HL-60 (cell line): ENCODE data around the gene SLC5A9.
A peak's percentile ranks its signal among the peaks of the same experiment; 100 is the strongest.

Experiments
- DNase-seq, 2 experiments: peaks; one replicate each; pipeline ENCODE4 v3.0.0-alpha.2; 2010 to 2020; ENCODE audit warnings: low read depth in 1 of 2, low spot score in 1 of 2
- H3K27ac ChIP-seq: fragments of 250-450 bp; sonication (Bioruptor Pico); replicated peaks from 2 replicates; pipeline ENCODE4 v1.5.1; 2020; ENCODE audit warnings: mild to moderate bottlenecking, moderate library complexity
- H3K27me3 ChIP-seq: fragments of 250-450 bp; sonication (Bioruptor Pico); 2 replicates; pipeline ENCODE4 v1.5.1; 2021; ENCODE audit warnings: mild to moderate bottlenecking, moderate library complexity; ENCODE audit not compliant: insufficient read depth, poor library complexity, severe bottlenecking
- H3K4me3 ChIP-seq: replicated peaks from 2 replicates; pipeline ENCODE4 v1.5.1; 2011; ENCODE audit warnings: mild to moderate bottlenecking, control low read depth, low read length; ENCODE audit not compliant: insufficient read depth
- CTCF ChIP-seq: IDR thresholded peaks from one replicate; pipeline ENCODE4 v1.5.1; 2011; ENCODE audit warnings: low read length, control low read depth, inconsistent platforms; ENCODE audit not compliant: insufficient read depth
- GABPA ChIP-seq: IDR thresholded peaks from 2 replicates; pipeline ENCODE4 v1.6.1; 2012; ENCODE audit warnings: low read depth
- POLR2AphosphoS5 ChIP-seq: IDR thresholded peaks from 2 replicates; pipeline ENCODE4 v1.6.1; 2012; ENCODE audit warnings: low read depth
- REST ChIP-seq: IDR thresholded peaks from 2 replicates; pipeline ENCODE4 v1.6.1; 2012; ENCODE audit warnings: low read depth; ENCODE audit not compliant: insufficient replicate concordance
- SPI1 ChIP-seq: IDR thresholded peaks from 2 replicates; pipeline ENCODE4 v1.6.1; 2012; ENCODE audit warnings: low read depth, mild to moderate bottlenecking, borderline replicate concordance

SLC5A9 gene

GRCh38 chr1:48242141-48242736 is 19.7 kb downstream of the SLC5A9 start:
- TF ChIP-seq SPI1 (peak; percentile 92), CTCF (no peak)
- peak in 1 of 2 experiments; percentile 15 for DNase-seq
- Histone ChIP-seq H3K27ac (no peak overlapping the region), H3K4me3 (no peak overlapping the region), H3K27me3 (no peaks in the 10 kb centered on the region)

GRCh38 chr1:48245106-48245505 is 22.6 kb downstream of the SLC5A9 start:
- peak; percentile 17 to 84 for DNase-seq
- TF ChIP-seq SPI1 (peak; percentile 81; the same call in 1 of the 2 replicates), CTCF (no peak), GABPA (peak; percentile 28; the same call in 1 of the 2 replicates)
- H3K27me3 ChIP-seq, result no peaks in the 10 kb centered on the region
- no peak overlapping the region for H3K4me3 ChIP-seq
- H3K27ac ChIP-seq, result no peak overlapping the region

GRCh38 chr1:48246727-48247126 is 24.2 kb downstream of the SLC5A9 start:
- DNase-seq, result peak in 1 of 2 experiments; percentile 38
- no peak overlapping the region for H3K27ac ChIP-seq
- no peaks in the 10 kb centered on the region for H3K27me3 ChIP-seq
- no peak overlapping the region for H3K4me3 ChIP-seq
- TF ChIP-seq GABPA (no peak), SPI1 (no peak), REST (no peak), POLR2AphosphoS5 (no peak), CTCF (no peak)

GRCh38 chr1:48248356-48248755 is 25.8 kb downstream of the SLC5A9 start:
- TF ChIP-seq POLR2AphosphoS5 (no peak), SPI1 (no peak), CTCF (no peak), REST (no peak), GABPA (no peak)
- Histone ChIP-seq H3K4me3 (no peak overlapping the region), H3K27me3 (no peaks in the 10 kb centered on the region), H3K27ac (no peak overlapping the region)
- DNase-seq, result no peak
